ES-I3 (cell line): ENCODE measurements around the gene ZNF778.
"Not testable (repeated sequence)": the region's sequence is repeated elsewhere in the genome, so short reads cannot be mapped to it uniquely, and the experiment has no call there.

Experiments used
- H3K36me3 ChIP-seq: 2 replicates; pipeline ENCODE4 v1.6.1; 2013; ENCODE audit warnings: mild to moderate bottlenecking, low read length, control low read depth, moderate library complexity; ENCODE audit not compliant: insufficient read depth
- H3K4me1 ChIP-seq: 2 replicates; pipeline ENCODE4 v1.6.1; 2013; ENCODE audit warnings: mild to moderate bottlenecking, control low read depth, low read length; ENCODE audit not compliant: insufficient read depth
- H3K9ac ChIP-seq: 2 replicates; pipeline ENCODE4 v1.6.1; 2013; ENCODE audit warnings: low read depth, mild to moderate bottlenecking, low read length, moderate library complexity
- H3K9me3 ChIP-seq: 2 replicates; pipeline ENCODE4 v1.6.1; 2013; ENCODE audit warnings: mild to moderate bottlenecking, low read length, moderate library complexity; ENCODE audit not compliant: control insufficient read depth, insufficient read depth

Gene ZNF778

GRCh38 chr16:89264800-89265550 is 47.5 kb downstream of the ZNF778 start:
- Histone ChIP-seq H3K9me3 (no peaks in the 10 kb centered on the region), H3K4me1 (no peaks in the 10 kb centered on the region), H3K9ac (no peak overlapping the region), H3K36me3 (peaks cover 2% of the 10 kb centered on the region; the same call in 1 of the 2 replicates)

- no peaks in the 10 kb centered on the region for H3K4me1 ChIP-seq
- peaks cover 2% of the 10 kb centered on the region; the same call in 1 of the 2 replicates for H3K36me3 ChIP-seq
- no peaks in the 10 kb centered on the region for H3K9me3 ChIP-seq
- H3K9ac ChIP-seq = no peak overlapping the region
Measured at GRCh38 chr16:89265647-89266046, 48.1 kb downstream of the ZNF778 start.

DNA sequence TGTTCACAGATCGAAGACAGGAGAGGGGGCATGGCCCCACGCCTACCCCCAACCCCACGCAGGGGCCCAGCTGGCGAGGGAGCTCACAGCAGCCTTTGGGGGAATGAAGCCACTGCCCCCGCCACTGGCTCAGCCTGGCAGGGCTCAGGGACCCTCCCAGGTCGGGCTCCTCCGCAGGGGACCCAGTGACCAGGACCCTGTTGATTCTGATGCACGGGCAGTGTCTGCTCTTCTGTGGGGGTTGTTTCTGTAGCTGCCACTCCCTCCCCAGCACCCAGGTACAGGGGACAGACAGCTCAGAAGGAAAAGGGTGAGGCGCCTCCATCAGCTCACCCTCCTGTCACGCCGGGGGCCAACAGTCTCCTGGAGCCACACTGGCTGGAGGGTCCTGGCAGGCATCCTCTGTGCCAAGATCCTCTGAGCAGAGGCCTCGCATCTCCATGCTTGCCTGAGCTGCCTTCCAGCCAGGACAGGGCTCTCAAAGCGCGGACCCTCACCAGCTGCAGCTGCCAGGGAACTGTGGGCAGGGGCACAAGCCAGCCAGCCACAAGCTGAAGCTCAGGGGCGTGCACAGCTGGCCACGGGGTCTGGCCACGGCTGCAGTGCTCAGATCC is 49.1 kb downstream of the ZNF778 start:
- Histone ChIP-seq H3K36me3 (peaks cover 2% of the 10 kb centered on the region; the same call in 1 of the 2 replicates), H3K9ac (no peak overlapping the region)

DNA sequence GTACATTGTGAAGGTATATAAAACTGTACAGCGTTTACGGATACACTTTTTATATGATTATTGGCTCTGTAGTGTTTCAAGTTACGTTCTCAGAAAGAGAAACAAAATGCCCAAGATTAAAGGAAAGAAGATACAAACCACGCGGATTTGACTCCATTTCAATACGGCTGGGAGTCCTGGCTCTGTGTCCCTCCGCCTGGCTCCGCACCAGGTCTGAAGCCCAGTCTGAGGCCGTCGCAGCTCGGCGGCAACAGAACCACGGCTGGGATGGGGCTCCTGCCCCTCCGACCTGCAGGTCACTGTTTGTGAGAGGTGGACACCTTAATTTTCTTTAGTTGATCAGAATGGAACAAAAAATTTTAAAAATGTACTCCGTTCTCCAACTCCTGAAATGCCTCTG is 50.2 kb downstream of the ZNF778 start:
- H3K4me1 ChIP-seq, H3K36me3 ChIP-seq, H3K9me3 ChIP-seq, H3K9ac ChIP-seq: not testable (repeated sequence)

More for the DNA sequence above, 49.1 kb downstream of the ZNF778 start:
- H3K9me3 ChIP-seq = no peaks in the 10 kb centered on the region
- H3K4me1 ChIP-seq = no peaks in the 10 kb centered on the region

- Histone ChIP-seq H3K9ac (no peak overlapping the region), H3K36me3 (peaks cover 5% of the 10 kb centered on the region; the same call in 1 of the 2 replicates), H3K9me3 (no peaks in the 10 kb centered on the region), H3K4me1 (no peaks in the 10 kb centered on the region)
Measured at GRCh38 chr16:89268585-89268984, 51.1 kb downstream of the ZNF778 start.

- H3K36me3 ChIP-seq = peaks cover 5% of the 10 kb centered on the region
- no peaks in the 10 kb centered on the region for H3K4me1 ChIP-seq
- no peak overlapping the region for H3K9ac ChIP-seq
- no peaks in the 10 kb centered on the region for H3K9me3 ChIP-seq
Measured at GRCh38 chr16:89268987-89269735, 51.7 kb downstream of the ZNF778 start.

GRCh38 chr16:89269805-89270665 is 52.5 kb downstream of the ZNF778 start:
- H3K9ac ChIP-seq = no peak overlapping the region
- H3K36me3 ChIP-seq = peaks cover 5% of the 10 kb centered on the region
- H3K4me1 ChIP-seq = no peaks in the 10 kb centered on the region
- H3K9me3 ChIP-seq = no peaks in the 10 kb centered on the region

- H3K4me1 ChIP-seq = no peaks in the 10 kb centered on the region
- no peak overlapping the region for H3K9ac ChIP-seq
- peaks cover 5% of the 10 kb centered on the region for H3K36me3 ChIP-seq
- no peaks in the 10 kb centered on the region for H3K9me3 ChIP-seq
Measured at GRCh38 chr16:89270666-89271345, 53.3 kb downstream of the ZNF778 start.

- Histone ChIP-seq H3K9ac (no peak overlapping the region), H3K9me3 (no peaks in the 10 kb centered on the region), H3K4me1 (no peaks in the 10 kb centered on the region), H3K36me3 (peaks cover 10% of the 10 kb centered on the region)
Measured at GRCh38 chr16:89272631-89273030, 55.1 kb downstream of the ZNF778 start.

- no peaks in the 10 kb centered on the region for H3K9me3 ChIP-seq
- peaks cover 12% of the 10 kb centered on the region for H3K36me3 ChIP-seq
- H3K4me1 ChIP-seq = no peaks in the 10 kb centered on the region
- H3K9ac ChIP-seq = no peak overlapping the region
Measured at GRCh38 chr16:89273741-89274472, 56.4 kb downstream of the ZNF778 start.

DNA sequence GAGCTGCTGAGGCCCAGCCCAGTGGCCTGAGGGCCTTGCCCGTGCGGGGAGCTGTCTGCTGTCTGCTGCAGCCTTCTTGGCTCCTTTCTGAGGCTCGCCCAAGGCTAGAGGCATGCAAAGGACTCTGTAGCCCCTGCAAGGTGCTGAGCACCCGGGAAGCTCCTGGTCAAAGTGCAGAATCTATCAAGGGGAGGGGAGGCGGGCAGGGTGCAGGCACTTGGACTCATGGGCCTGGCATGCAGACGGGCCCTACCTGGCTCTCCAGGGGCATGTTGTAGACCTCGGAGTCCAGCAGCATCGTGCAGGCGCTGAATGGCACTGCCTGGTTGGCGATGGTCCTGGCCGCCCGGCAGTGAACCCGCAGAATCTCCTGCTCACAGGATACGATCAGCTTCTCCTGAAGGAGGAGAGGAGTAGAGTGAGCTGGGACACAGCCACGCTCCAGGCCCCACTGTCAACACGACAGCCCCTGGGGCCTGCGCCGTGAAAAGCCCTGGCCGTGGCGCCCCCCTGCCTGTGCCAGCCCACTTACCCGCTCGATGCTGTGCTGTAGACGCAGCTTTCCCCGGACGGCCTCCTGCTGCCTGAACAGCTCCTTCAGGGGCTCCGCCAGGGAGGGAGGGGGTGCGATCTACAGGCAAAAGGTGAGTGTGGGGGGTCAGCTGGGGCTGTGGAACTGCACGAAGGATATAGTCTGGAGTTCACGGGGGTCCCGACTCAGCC is 57.2 kb downstream of the ZNF778 start:
- Histone ChIP-seq H3K9me3 (no peaks in the 10 kb centered on the region), H3K9ac (no peak overlapping the region), H3K36me3 (peaks cover 11% of the 10 kb centered on the region), H3K4me1 (no peaks in the 10 kb centered on the region)

DNA sequence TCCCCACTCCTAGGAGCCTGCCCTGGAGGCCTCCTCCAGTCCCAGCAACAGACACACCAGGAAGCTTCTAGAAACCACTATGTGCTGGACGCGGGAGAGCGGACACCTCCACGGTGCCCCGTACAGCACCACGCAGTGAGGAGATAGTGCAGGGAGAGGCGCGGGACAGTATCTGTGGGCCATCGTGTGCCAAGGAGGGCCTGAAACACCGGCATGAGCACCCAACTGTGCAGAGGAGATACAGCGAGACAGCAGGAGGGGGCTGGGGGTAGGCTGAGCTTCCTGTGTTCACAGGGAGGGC is 57.7 kb downstream of the ZNF778 start:
- Histone ChIP-seq H3K36me3 (peaks cover 11% of the 10 kb centered on the region), H3K9ac (no peak overlapping the region), H3K4me1 (no peaks in the 10 kb centered on the region), H3K9me3 (no peaks in the 10 kb centered on the region)
